IMR-90 (cell line): ENCODE data around the gene SPAG5. TPM values are rescaled to one million over a fixed set of nuclear protein-coding genes. Genes with fewer than 3 reads are reported as not detected.

Experiments
- ATAC-seq: fragments of 200-7000 bp; cut with Tn5 transposase; 2 replicates; pipeline ENCODE4 v1.9.1; 2020; ENCODE audit warnings: low read depth, mild to moderate bottlenecking, moderate library complexity
- BruUV-seq: library from RNA; stranded (reverse); fragments of 400-500 nt; replicated peaks from 2 replicates; lab custom pipeline; 2021; lab: Mats Ljungman, UMichigan
- CTCF ChIA-PET: fragments of 300-600 bp; formaldehyde crosslinking; extraction: SDS; loops from one replicate; lab custom pipeline; 2021; ENCODE audit warnings: antibody characterized with exemption; lab: Yijun Ruan, JAX
- POLR2A ChIA-PET: fragments of 300-600 bp; sonication (Branson Sonifier 250); formaldehyde crosslinking; loops from one replicate; lab custom pipeline; 2022; ENCODE audit warnings: antibody characterized with exemption; ENCODE audit not compliant: unreplicated experiment; lab: Charles Lee
- DNase-seq: peaks from one replicate; pipeline ENCODE4 v3.0.0; 2013
- H2AFZ ChIP-seq: replicated peaks from 2 replicates; pipeline ENCODE3; 2013; ENCODE audit warnings: low read length, mild to moderate bottlenecking; ENCODE audit not compliant: poor library complexity
- H2AK5ac ChIP-seq: 2 replicates; pipeline ENCODE4 v1.6.1; 2013; ENCODE audit warnings: low read depth, low read length, inconsistent platforms
- H2AK9ac ChIP-seq: replicated peaks from 2 replicates; pipeline ENCODE3; 2013; ENCODE audit warnings: mild to moderate bottlenecking, low read depth, low read length, moderate library complexity; ENCODE audit not compliant: poor library complexity
- H2BK120ac ChIP-seq: 2 replicates; pipeline ENCODE4 v1.6.1; 2013; ENCODE audit warnings: low read depth, low read length, inconsistent platforms
- H2BK15ac ChIP-seq: 3 replicates; pipeline ENCODE4 v1.6.1; 2013; ENCODE audit warnings: low read depth, low read length, inconsistent platforms
- H2BK20ac ChIP-seq: 2 replicates; pipeline ENCODE4 v1.6.1; 2013; ENCODE audit warnings: low read depth, mild to moderate bottlenecking, inconsistent platforms, low read length, moderate library complexity
- H2BK5ac ChIP-seq: 2 replicates; pipeline ENCODE4 v1.6.1; 2013; ENCODE audit warnings: mild to moderate bottlenecking, low read depth, low read length, inconsistent platforms; ENCODE audit not compliant: poor library complexity, severe bottlenecking
- H3K14ac ChIP-seq: replicated peaks from 2 replicates; pipeline ENCODE4 v1.6.1; 2013; ENCODE audit warnings: low read depth, low read length, inconsistent platforms
- H3K18ac ChIP-seq: 2 replicates; pipeline ENCODE4 v1.6.1; 2013; ENCODE audit warnings: low read depth, low read length, control low read depth
- H3K23ac ChIP-seq: 2 replicates; pipeline ENCODE4 v1.6.1; 2013; ENCODE audit warnings: low read depth, low read length, inconsistent platforms
- H3K27ac ChIP-seq: 2 replicates; pipeline ENCODE4 v1.5.1; 2013; ENCODE audit warnings: mild to moderate bottlenecking, control low read depth, low read length; ENCODE audit not compliant: insufficient read depth
- H3K27me3 ChIP-seq: 2 replicates; pipeline ENCODE4 v1.6.1; 2013; ENCODE audit warnings: low read length; ENCODE audit not compliant: control insufficient read depth, insufficient read depth
- H3K36me3 ChIP-seq: 2 replicates; pipeline ENCODE4 v1.6.1; 2013; ENCODE audit warnings: low read length, mixed read lengths; ENCODE audit not compliant: control insufficient read depth, insufficient read depth
- H3K4ac ChIP-seq: 2 replicates; pipeline ENCODE4 v1.6.1; 2013; ENCODE audit warnings: low read depth, low read length, inconsistent platforms
- H3K4me1 ChIP-seq: 2 replicates; pipeline ENCODE4 v1.6.1; 2013; ENCODE audit warnings: low read length, mixed read lengths; ENCODE audit not compliant: control insufficient read depth, insufficient read depth
- H3K4me2 ChIP-seq: 2 replicates; pipeline ENCODE4 v1.6.1; 2013; ENCODE audit warnings: low read depth, mild to moderate bottlenecking, control low read depth, low read length, moderate library complexity
- H3K4me3 ChIP-seq: 2 replicates; pipeline ENCODE4 v1.5.1; 2013; ENCODE audit warnings: low read depth, mild to moderate bottlenecking, control low read depth, low read length, moderate library complexity; ENCODE audit not compliant: insufficient read depth
- H3K56ac ChIP-seq: 2 replicates; pipeline ENCODE4 v1.6.1; 2013; ENCODE audit warnings: low read length, inconsistent platforms; ENCODE audit not compliant: insufficient read depth; ENCODE audit errors: extremely low read depth
- H3K79me1 ChIP-seq, 2 experiments: 2 replicates each; pipeline ENCODE4 v1.6.1; 2013; ENCODE audit warnings: low read length in 2 of 2, inconsistent platforms in 1 of 2, low read depth in 1 of 2
- H3K9ac ChIP-seq: 2 replicates; pipeline ENCODE4 v1.6.1; 2013; ENCODE audit warnings: low read depth, low read length, control low read depth
- H3K9me1 ChIP-seq: 2 replicates; pipeline ENCODE4 v1.6.1; 2013; ENCODE audit warnings: low read length, inconsistent platforms; ENCODE audit not compliant: insufficient read depth
- H3K9me3 ChIP-seq: 2 replicates; pipeline ENCODE4 v1.6.1; 2013; ENCODE audit warnings: low read length; ENCODE audit not compliant: control insufficient read depth, insufficient read depth
- H4K20me1 ChIP-seq: 2 replicates; pipeline ENCODE4 v1.6.1; 2013; ENCODE audit warnings: low read length, inconsistent platforms; ENCODE audit not compliant: insufficient read depth
- H4K5ac ChIP-seq: 2 replicates; pipeline ENCODE4 v1.6.1; 2013; ENCODE audit warnings: mild to moderate bottlenecking, low read depth, low read length, control low read depth
- H4K8ac ChIP-seq, 2 experiments: 2 replicates each; pipeline ENCODE4 v1.6.1; 2013; ENCODE audit warnings: low read depth in 2 of 2, low read length in 2 of 2, control low read depth in 1 of 2, inconsistent platforms in 1 of 2
- H4K91ac ChIP-seq: 2 replicates; pipeline ENCODE4 v1.6.1; 2013; ENCODE audit warnings: low read depth, low read length, inconsistent platforms; ENCODE audit not compliant: insufficient read depth
- BHLHE40 ChIP-seq: fragments of 150-350 bp; IDR thresholded peaks from 2 replicates; pipeline ENCODE4 v1.6.1; 2016; ENCODE audit warnings: mild to moderate bottlenecking, low read depth, low read length
- CHD1 ChIP-seq: IDR thresholded peaks from 2 replicates; pipeline ENCODE4 v1.6.1; 2012; ENCODE audit warnings: low read depth, low read length, improper control_type of control experiment
- FOS ChIP-seq: fragments of 150-350 bp; IDR thresholded peaks from 2 replicates; pipeline ENCODE4 v1.6.1; 2016; ENCODE audit warnings: low read depth, low read length
- MAFK ChIP-seq: IDR thresholded peaks from 2 replicates; pipeline ENCODE4 v1.6.1; 2012; ENCODE audit warnings: low read depth, low read length, improper control_type of control experiment
- MAZ ChIP-seq: IDR thresholded peaks from 2 replicates; pipeline ENCODE4 v1.6.1; 2012; ENCODE audit warnings: low read depth, mild to moderate bottlenecking, low read length, improper control_type of control experiment, moderate library complexity, borderline replicate concordance
- MXI1 ChIP-seq: IDR thresholded peaks from 2 replicates; pipeline ENCODE4 v1.6.1; 2012; ENCODE audit warnings: low read depth, mild to moderate bottlenecking, low read length, moderate library complexity, borderline replicate concordance
- NFE2L2 ChIP-seq: fragments of 150-350 bp; IDR thresholded peaks from 2 replicates; pipeline ENCODE4 v1.6.1; 2016; ENCODE audit warnings: low read depth, mild to moderate bottlenecking, low read length
- POLR2A ChIP-seq: IDR thresholded peaks from 2 replicates; pipeline ENCODE4 v1.6.1; 2012; ENCODE audit warnings: mild to moderate bottlenecking, low read depth, low read length
- RAD21 ChIP-seq: IDR thresholded peaks from 2 replicates; pipeline ENCODE4 v1.6.1; 2012; ENCODE audit warnings: low read length, improper control_type of control experiment
- RFX5 ChIP-seq: IDR thresholded peaks from 2 replicates; pipeline ENCODE4 v1.8.0; 2012; ENCODE audit warnings: low read depth, mild to moderate bottlenecking, low read length, moderate library complexity
- WGBS, 2 experiments: methylation state at CpG; one replicate each; pipeline versions ENCODE4 v1.1.5 to v1.1.7; 2013; ENCODE audit warnings: missing lambda C conversion rate in 2 of 2; ENCODE audit not compliant: insufficient read length in 1 of 2; ENCODE audit errors: extremely low coverage in 2 of 2; 5-methylcytosine and 5-hydroxymethylcytosine counted together
- dilution Hi-C: fragments of 300-500 bp; cut with HindIII; formaldehyde crosslinking; loops from one replicate; pipeline ENCODE4 v1.14.3; 2018; ENCODE audit warnings: low sequenced_read_pairs; ENCODE audit not compliant: unreplicated experiment
- in situ Hi-C: fragments of 300-500 bp; cut with MboI; formaldehyde crosslinking; loops from 3 replicates; pipeline ENCODE4 v1.14.3; 2019; ENCODE audit warnings: low sequenced_read_pairs, inconsistent platforms, mixed read lengths
- intact Hi-C: fragments of 100-400 bp; cut with micrococcal nuclease; formaldehyde crosslinking; loops from 2 replicates; pipeline ENCODE4 v1.10.0; 2022
- polyA plus RNA-seq, 3 experiments: library from polyadenylated mRNA; depleted of rRNA; stranded (reverse); fragments of >200 nt; gene quantifications; 2 replicates each; pipeline ENCODE4 v1.2.3, GENCODE V29; 2012; ENCODE audit warnings: low replicate concordance in 1 of 3
- total RNA-seq: library from RNA; depleted of rRNA; stranded (reverse); fragments of >200 nt; gene quantifications from 2 replicates; pipeline ENCODE4 v1.2.3, GENCODE V29; 2012
- TF ChIP-seq, protein P1 (sequence below): conservative IDR thresholded peaks from 2 replicates; pipeline ENCODE4 v1.5.1; 2012; ENCODE audit warnings: mild to moderate bottlenecking, low read depth, low read length, improper control_type of control experiment

SPAG5 gene
- total and polyA plus RNA-seq, 2 of the 4 experiments (the other 2 are of a cell fraction), result 40.3 to 60.8 TPM

DNA sequence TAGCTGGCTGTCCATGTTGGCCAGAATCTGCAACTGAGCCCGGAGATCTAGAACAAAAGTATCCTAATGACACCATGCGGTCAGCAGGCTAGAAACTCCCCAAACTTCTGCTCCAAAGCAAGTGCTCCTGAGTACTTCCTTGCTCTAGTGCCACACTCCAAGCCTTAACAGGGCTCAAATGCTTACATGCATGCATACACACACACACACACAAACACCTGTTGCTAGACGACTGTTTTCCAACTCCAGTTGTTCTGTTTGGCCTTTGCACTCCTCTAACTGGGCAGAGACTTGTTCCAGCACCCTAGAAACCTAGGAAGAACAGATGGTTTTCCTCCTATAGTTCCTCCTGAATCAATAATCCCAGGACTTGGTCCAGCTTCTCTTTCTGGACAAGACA, 14.4 kb downstream of the SPAG5 start:
- TF ChIP-seq, protein P1, sequence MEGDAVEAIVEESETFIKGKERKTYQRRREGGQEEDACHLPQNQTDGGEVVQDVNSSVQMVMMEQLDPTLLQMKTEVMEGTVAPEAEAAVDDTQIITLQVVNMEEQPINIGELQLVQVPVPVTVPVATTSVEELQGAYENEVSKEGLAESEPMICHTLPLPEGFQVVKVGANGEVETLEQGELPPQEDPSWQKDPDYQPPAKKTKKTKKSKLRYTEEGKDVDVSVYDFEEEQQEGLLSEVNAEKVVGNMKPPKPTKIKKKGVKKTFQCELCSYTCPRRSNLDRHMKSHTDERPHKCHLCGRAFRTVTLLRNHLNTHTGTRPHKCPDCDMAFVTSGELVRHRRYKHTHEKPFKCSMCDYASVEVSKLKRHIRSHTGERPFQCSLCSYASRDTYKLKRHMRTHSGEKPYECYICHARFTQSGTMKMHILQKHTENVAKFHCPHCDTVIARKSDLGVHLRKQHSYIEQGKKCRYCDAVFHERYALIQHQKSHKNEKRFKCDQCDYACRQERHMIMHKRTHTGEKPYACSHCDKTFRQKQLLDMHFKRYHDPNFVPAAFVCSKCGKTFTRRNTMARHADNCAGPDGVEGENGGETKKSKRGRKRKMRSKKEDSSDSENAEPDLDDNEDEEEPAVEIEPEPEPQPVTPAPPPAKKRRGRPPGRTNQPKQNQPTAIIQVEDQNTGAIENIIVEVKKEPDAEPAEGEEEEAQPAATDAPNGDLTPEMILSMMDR, result no peak
- TF ChIP-seq MAFK (no peak), FOS (no peak), NFE2L2 (no peak), POLR2A (no peak), RFX5 (no peak), RAD21 (no peak), BHLHE40 (no peak), CHD1 (no peak), MAZ (no peak), MXI1 (no peak)
- CTCF ChIA-PET, result interaction anchor here (1.6 kb wide), 1 partner anchor 13 kb away, joined by 3 read pairs; no protein-coding TSS in a partner anchor
- Histone ChIP-seq H4K8ac (no peak overlapping the region), H2BK120ac (no peak overlapping the region), H3K18ac (no peak overlapping the region), H3K27me3 (no peaks in the 10 kb centered on the region), H2BK20ac (no peak overlapping the region), H3K9ac (no peak overlapping the region), H3K4ac (no peak overlapping the region), H3K56ac (no peak overlapping the region), H3K9me1 (peaks cover 3% of the 10 kb centered on the region; the same call in 1 of the 2 replicates), H3K79me1 (peaks cover 5 to 20% of the 10 kb centered on the region in 2 experiments; a peak in 3 of 4 replicates), H2AFZ (no peak overlapping the region), H4K20me1 (no peaks in the 10 kb centered on the region), H3K23ac (no peak overlapping the region), H3K9me3 (no peaks in the 10 kb centered on the region), H2AK5ac (no peak overlapping the region), H2BK5ac (no peak overlapping the region), H3K4me1 (no peaks in the 10 kb centered on the region), H4K5ac (no peak overlapping the region), H3K36me3 (peaks cover 29% of the 10 kb centered on the region), H3K4me2 (no peak overlapping the region), H2AK9ac (no peak overlapping the region), H3K27ac (no peak overlapping the region), H4K91ac (no peak overlapping the region), H2BK15ac (no peak overlapping the region), H3K4me3 (no peak overlapping the region), H3K14ac (no peak overlapping the region)
- WGBS, 2 experiments, result 71% methylated on average over 2 of the region's 3 CpGs; no CpG with 5 or more reads in 1 of the 2 experiments
- POLR2A ChIA-PET, result no interaction called here
- no TSS peak for BruUV-seq
- in situ Hi-C loops (no loop called here), dilution Hi-C loops (no loop called here), intact Hi-C loops (no loop called here)
- DNase-seq, result no peak
- ATAC-seq, result no peak
